Activated effector memory CD4-positive, alpha-beta T cell treated with anti-CD3 and anti-CD28 coated beads, Interleukin-2, amount 50 U/mL, for 16 hours (primary cell): Measurements from ENCODE around the gene GASK1A.

Experiments
- DNase-seq: peaks from one replicate; pipeline ENCODE4 v3.0.0-alpha.2; 2020

GASK1A gene

GRCh38 chr3:43094381-43094780 is 115.3 kb downstream of the GASK1A start:
- DNase-seq = no peak

- DNase-seq = no peak
Observed at GRCh38 chr3:43094851-43095250, 115.7 kb downstream of the GASK1A start.

- DNase-seq = no peak
Observed at GRCh38 chr3:43095370-43095769, 116.3 kb downstream of the GASK1A start.

GRCh38 chr3:43096761-43097160 is 117.7 kb downstream of the GASK1A start:
- no peak for DNase-seq

GRCh38 chr3:43097400-43098080 is 118.4 kb downstream of the GASK1A start:
- DNase-seq = no peak

GRCh38 chr3:43098761-43099160 is 119.7 kb downstream of the GASK1A start:
- no peak for DNase-seq

GRCh38 chr3:43102773-43103480 is 123.8 kb downstream of the GASK1A start:
- no peak for DNase-seq

GRCh38 chr3:43104039-43104438 is 124.9 kb downstream of the GASK1A start:
- DNase-seq = no peak

- peak; percentile 66 for DNase-seq
Observed at GRCh38 chr3:43104660-43105595, 125.8 kb downstream of the GASK1A start.

GRCh38 chr3:43105596-43106292 is 126.6 kb downstream of the GASK1A start, which contains the start of gene POMGNT2:
POMGNT2 (minus strand) TSS chr3:43106079; CDS start chr3:43081431, 24,648 bp downstream.
- peak; percentile 94 for DNase-seq

- no peak for DNase-seq
Observed at GRCh38 chr3:43106293-43106628, 127.2 kb downstream of the GASK1A start.
